GM23248 (cell line): Measurements from ENCODE around the gene MFAP2.

Source experiments
- EZH2 ChIP-seq: fragments of 200-600 bp; sonication (generic); IDR thresholded peaks from 2 replicates; pipeline ENCODE4 v1.6.1; 2018; ENCODE audit warnings: antibody characterized with exemption, mild to moderate bottlenecking; ENCODE audit not compliant: insufficient read depth, poor library complexity, severe bottlenecking
- EZH2phosphoT487 ChIP-seq: fragments of 200-600 bp; sonication (generic); IDR thresholded peaks from 2 replicates; pipeline ENCODE4 v1.6.1; 2018; ENCODE audit warnings: antibody characterized with exemption, moderate library complexity, mild to moderate bottlenecking, low read depth; ENCODE audit not compliant: insufficient read depth

DNA sequence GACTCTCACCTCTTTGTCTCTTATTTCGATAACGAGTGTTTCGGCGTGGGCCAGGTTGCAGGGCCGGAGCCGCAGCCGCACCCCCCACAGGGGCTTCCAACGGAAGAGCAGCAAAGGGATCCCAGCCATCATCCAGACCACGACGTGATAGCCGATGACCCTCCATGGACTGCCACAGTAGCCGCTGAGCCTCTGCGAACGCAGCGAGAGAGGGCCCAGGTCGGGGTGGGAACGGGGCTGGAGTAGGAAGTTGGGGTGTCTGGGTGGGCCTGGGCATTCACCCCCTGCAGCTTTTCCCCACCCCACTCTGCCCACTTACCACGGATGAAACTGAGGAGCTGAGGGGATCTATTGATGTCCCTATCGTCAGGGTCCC is 24.9 kb upstream of the MFAP2 start:
- TF ChIP-seq EZH2phosphoT487 (no peak), EZH2 (no peak)
